ENCODE data around the gene HOXD9.

The HOXD9 gene

GRCh38 chr2:176170602-176171305 is 48.2 kb downstream of the HOXD9 start:
- peaks cover 3% of the 10 kb centered on the region for H3K4me1 ChIP-seq (ENCODE audit: insufficient read depth, low read length)
- H3K4me3 ChIP-seq (ENCODE audit: low read length): no peak overlapping the region
- H3K9me3 ChIP-seq (ENCODE audit: low read length): no peaks in the 10 kb centered on the region
- no peak overlapping the region for H2AFZ ChIP-seq (ENCODE audit: low read depth, low read length)
- no peaks in the 10 kb centered on the region for H3K36me3 ChIP-seq (ENCODE audit: insufficient read depth, low read length)
- peaks cover 88% of the 10 kb centered on the region for H3K27me3 ChIP-seq (ENCODE audit: insufficient read depth, low read length)

GRCh38 chr2:176171351-176172006 is 49.0 kb downstream of the HOXD9 start:
- H2AFZ ChIP-seq (ENCODE audit: low read depth, low read length): no peak overlapping the region
- no peaks in the 10 kb centered on the region for H3K9me3 ChIP-seq (ENCODE audit: low read length)
- H3K36me3 ChIP-seq (ENCODE audit: insufficient read depth, low read length): no peaks in the 10 kb centered on the region
- peaks cover 88% of the 10 kb centered on the region for H3K27me3 ChIP-seq (ENCODE audit: insufficient read depth, low read length)
- no peak overlapping the region for H3K4me3 ChIP-seq (ENCODE audit: low read length)
- peaks cover 3% of the 10 kb centered on the region for H3K4me1 ChIP-seq (ENCODE audit: insufficient read depth, low read length)

- Histone ChIP-seq H2AFZ (ENCODE audit: low read depth, low read length) (no peak overlapping the region), H3K27me3 (ENCODE audit: insufficient read depth, low read length) (peaks cover 88% of the 10 kb centered on the region)
Measured at GRCh38 chr2:176172007-176172894, 49.7 kb downstream of the HOXD9 start.

GRCh38 chr2:176172895-176173566 is 50.5 kb downstream of the HOXD9 start:
- Histone ChIP-seq H3K9me3 (ENCODE audit: low read length) (no peaks in the 10 kb centered on the region), H3K4me1 (ENCODE audit: insufficient read depth, low read length) (peaks cover 3% of the 10 kb centered on the region), H2AFZ (ENCODE audit: low read depth, low read length) (no peak overlapping the region), H3K4me3 (ENCODE audit: low read length) (no peak overlapping the region), H3K27me3 (ENCODE audit: insufficient read depth, low read length) (peaks cover 89% of the 10 kb centered on the region), H3K36me3 (ENCODE audit: insufficient read depth, low read length) (no peaks in the 10 kb centered on the region)

More at GRCh38 chr2:176172007-176172894, 49.7 kb downstream of the HOXD9 start:
- Histone ChIP-seq H3K4me1 (ENCODE audit: insufficient read depth, low read length) (peaks cover 3% of the 10 kb centered on the region), H3K9me3 (ENCODE audit: low read length) (no peaks in the 10 kb centered on the region), H3K36me3 (ENCODE audit: insufficient read depth, low read length) (no peaks in the 10 kb centered on the region), H3K4me3 (ENCODE audit: low read length) (no peak overlapping the region)

GRCh38 chr2:176173567-176174381 is 51.3 kb downstream of the HOXD9 start:
- H3K4me1 ChIP-seq (ENCODE audit: insufficient read depth, low read length): peaks cover 3% of the 10 kb centered on the region
- no peak overlapping the region for H2AFZ ChIP-seq (ENCODE audit: low read depth, low read length)
- H3K9me3 ChIP-seq (ENCODE audit: low read length): no peaks in the 10 kb centered on the region
- H3K27me3 ChIP-seq (ENCODE audit: insufficient read depth, low read length): peaks cover 97% of the 10 kb centered on the region
- H3K36me3 ChIP-seq (ENCODE audit: insufficient read depth, low read length): no peaks in the 10 kb centered on the region
- H3K4me3 ChIP-seq (ENCODE audit: low read length): no peak overlapping the region

- Histone ChIP-seq H3K36me3 (ENCODE audit: insufficient read depth, low read length) (no peaks in the 10 kb centered on the region), H3K4me1 (ENCODE audit: insufficient read depth, low read length) (peaks cover 3% of the 10 kb centered on the region), H2AFZ (ENCODE audit: low read depth, low read length) (peak overlapping the region; percentile 28), H3K27me3 (ENCODE audit: insufficient read depth, low read length) (peaks cover 97% of the 10 kb centered on the region), H3K9me3 (ENCODE audit: low read length) (no peaks in the 10 kb centered on the region), H3K4me3 (ENCODE audit: low read length) (peak overlapping the region; percentile 4)
Measured at GRCh38 chr2:176174382-176174823, 51.9 kb downstream of the HOXD9 start.
